Measurements from ENCODE around the gene SLFN12L.

GRCh38 chr17:35476283-35476820, 61.1 kb downstream of the SLFN12L start:
- TF ChIP-seq CTCF (IDR thresholded peaks at IDR 0.05 in 4 of 5, conservative IDR thresholded peaks at IDR 0.05 in 1 of 5) (no peak), POLR2A (IDR thresholded peaks at IDR 0.05) (no peak)
